GM12892 (cell line): ENCODE results near the gene G2E3.
"Not testable (repeated sequence)": the region's sequence is repeated elsewhere in the genome, so short reads cannot be mapped to it uniquely, and the experiment has no call there.

ENCODE experiments used
- DNase-seq: peaks from one replicate; pipeline ENCODE4 v3.0.0; 2011; ENCODE audit not compliant: insufficient read length
- FAIRE-seq: peaks from 2 replicates; lab custom pipeline; 2011; peaks lifted over from hg19 to GRCh38; lab: Jason Lieb, UNC
- POLR2A ChIP-seq: IDR thresholded peaks from 2 replicates; pipeline ENCODE4 v1.6.1; 2011; ENCODE audit warnings: low read depth, low read length, control low read depth
- POLR2AphosphoS5 ChIP-seq: IDR thresholded peaks from 2 replicates; pipeline ENCODE4 v1.6.1; 2011; ENCODE audit warnings: low read depth, low read length, control low read depth
- TAF1 ChIP-seq: IDR thresholded peaks from 2 replicates; pipeline ENCODE4 v1.6.1; 2011; ENCODE audit warnings: low read depth, mild to moderate bottlenecking, control low read depth, low read length, borderline replicate concordance

G2E3 gene

DNA sequence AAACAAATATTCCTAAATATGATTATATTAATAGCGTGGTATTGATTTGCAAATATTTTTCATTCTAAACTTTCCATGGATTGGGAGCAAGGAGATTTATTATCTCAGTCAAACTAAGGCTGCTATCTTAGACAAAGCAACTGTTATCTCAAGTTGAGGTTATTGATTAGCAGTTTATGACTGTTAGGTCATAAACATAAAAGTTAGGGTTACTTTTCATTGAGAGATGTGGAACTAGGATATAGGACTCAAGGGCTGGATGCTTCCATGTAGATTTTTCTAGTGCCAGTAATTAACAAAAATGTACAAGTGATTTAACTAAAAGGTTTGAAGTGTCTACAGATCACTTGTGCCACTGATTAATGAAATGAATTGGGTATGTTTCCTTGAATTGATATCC, 82.2 kb downstream of the G2E3 start:
- no peak for TF ChIP-seq TAF1
- FAIRE-seq = peak; percentile 46
- DNase-seq = no peak

DNA sequence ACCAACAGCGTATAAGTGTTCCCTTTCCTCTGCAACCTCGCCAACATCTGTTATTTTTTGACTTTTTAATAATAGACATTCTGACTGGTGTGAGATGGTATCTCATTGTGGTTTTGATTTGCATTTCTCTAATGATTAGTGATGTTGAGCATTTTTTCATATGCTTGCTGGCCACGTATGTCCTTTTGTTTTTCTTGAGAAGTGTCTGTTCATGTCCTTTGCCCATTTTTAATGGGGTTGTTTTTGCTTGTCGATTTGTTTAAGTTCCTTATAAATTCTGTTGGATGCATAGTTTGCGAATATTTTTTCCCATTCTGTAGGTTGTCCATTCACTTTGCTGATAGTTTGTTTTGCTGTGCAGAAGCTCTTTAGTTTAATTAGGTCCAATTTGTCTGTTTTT, 85.5 kb downstream of the G2E3 start:
- not testable (repeated sequence) for FAIRE-seq, DNase-seq

DNA sequence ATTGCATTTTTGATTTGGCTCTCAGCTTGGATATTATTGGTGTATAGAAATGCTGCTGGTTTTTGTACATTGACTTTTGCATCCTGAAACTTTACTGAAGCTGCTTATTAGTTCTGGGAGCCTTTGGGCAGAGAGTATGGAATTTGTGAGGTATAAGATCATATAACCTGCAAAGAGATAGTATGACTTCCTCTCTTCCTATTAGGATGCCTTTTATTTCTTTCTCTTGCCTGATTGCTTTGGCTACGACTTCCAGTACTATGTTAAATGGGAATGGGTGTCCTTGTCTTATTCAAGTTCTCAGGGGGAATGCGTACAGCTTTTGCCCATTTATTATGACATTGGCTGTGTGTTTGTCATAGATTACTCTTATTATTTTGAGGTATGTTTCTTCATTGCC, 86.6 kb downstream of the G2E3 start:
- FAIRE-seq (no peak), DNase-seq (no peak)
- TF ChIP-seq POLR2A (no peak), TAF1 (no peak), POLR2AphosphoS5 (no peak)

DNA sequence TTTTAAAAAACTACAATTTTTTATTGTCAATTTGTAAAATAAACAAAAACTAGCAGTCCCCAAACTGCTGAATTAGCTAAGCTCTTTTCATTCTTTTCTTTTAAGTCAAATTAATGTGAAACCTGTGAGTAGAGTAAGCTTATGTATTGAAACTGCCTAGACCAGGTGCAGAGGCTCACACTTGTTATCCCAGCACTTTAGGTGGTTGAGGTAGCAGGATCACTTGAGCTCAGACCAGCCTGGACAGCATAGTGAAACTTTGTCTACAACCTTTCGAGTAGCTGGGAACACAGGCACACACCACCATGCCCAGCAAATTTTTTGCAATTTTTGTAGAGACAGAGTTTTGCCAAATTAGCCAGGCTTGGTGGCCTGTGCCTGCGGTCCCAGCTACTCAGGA, 89.5 kb downstream of the G2E3 start:
- FAIRE-seq (peak; percentile 48), DNase-seq (no peak)
- TF ChIP-seq TAF1 (no peak), POLR2AphosphoS5 (no peak), POLR2A (no peak)

DNA sequence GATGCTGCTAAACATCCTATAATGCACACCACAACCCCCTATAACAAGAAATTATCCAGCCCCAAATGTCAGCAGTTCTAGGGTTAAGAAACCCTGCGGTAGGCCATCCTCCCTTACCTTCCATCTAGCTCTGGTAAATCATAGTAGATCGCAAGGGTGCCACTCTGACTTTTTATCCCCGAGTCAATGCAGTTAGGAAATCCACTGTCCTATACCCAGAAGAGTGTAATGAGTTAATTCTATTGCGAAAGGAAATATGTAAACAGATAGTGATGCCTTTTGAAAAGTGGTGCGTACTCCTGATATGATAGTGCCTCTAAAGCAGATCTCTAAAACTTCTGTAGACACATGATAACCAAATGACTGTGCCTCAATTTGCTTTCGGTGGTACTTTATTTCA, 93.0 kb downstream of the G2E3 start:
- TF ChIP-seq POLR2AphosphoS5 (no peak), POLR2A (no peak), TAF1 (no peak)
- DNase-seq (no peak), FAIRE-seq (peak; percentile 27)

DNA sequence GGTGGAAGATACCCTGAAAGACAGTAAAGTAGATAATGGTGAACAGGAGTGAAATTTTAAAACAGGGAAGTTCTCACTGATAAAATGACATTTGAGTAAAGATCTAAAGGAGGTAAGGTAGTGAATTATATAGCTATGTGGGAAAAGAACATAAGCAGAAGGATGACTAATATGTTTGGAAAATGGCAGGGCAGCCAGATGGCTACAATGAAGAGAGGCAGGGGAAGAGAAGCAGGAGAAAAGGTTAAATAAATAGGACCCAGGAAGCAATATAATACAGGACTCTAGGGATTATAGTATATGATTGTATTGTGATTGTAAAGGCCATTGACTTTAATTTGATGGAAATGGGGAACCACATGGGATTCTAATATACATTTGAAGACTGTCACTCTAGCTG, 96.2 kb downstream of the G2E3 start:
- TF ChIP-seq POLR2A = no peak
- no peak for TF ChIP-seq TAF1
- no peak for TF ChIP-seq POLR2AphosphoS5
- FAIRE-seq (peak; percentile 36), DNase-seq (no peak)

DNA sequence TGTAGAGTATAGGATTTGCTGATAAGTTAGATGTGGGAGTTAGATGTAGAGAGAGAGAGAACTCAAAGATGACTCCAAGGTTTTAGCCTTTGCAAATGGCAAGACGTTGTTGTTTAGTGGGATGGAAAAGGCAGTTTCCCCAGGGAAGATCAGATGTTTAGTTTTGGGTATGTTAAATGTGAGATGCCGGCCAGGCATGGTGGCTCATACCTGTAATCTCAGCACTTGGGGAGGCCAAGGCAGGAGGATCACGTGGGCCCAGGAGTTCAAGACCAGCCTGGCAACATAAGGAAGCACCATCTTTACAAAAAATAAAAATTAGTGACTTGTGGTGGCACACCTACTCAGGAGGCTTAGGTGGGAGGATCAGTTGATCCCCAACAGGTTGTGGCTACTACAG, 96.7 kb downstream of the G2E3 start:
- no peak for TF ChIP-seq POLR2AphosphoS5
- no peak for TF ChIP-seq POLR2A
- TF ChIP-seq TAF1 = no peak
- FAIRE-seq (peak; percentile 48), DNase-seq (no peak)

DNA sequence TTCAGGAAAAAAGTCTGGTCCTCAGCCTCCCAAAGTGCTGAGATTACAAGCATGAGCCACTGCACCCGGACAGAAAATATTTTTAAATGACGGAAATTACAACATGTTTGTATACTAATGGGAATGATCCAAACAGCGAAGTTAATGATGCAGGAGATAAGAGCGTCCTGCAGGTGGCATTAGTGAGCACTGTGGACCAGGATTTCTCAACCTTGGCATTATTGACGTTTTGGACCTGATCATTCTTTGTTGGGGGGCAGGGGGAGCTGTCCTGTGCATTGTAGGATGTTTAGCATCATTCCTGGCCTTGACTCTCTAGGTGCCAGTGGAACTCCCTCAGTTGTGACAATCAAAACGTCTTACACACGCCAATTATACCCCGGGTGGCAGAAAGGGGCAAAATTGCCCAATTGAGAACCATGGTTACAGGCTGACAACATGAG, 97.3 kb downstream of the G2E3 start:
- DNase-seq (no peak), FAIRE-seq (peak; percentile 83)
- no peak for TF ChIP-seq POLR2AphosphoS5
- no peak for TF ChIP-seq POLR2A
- no peak for TF ChIP-seq TAF1

DNA sequence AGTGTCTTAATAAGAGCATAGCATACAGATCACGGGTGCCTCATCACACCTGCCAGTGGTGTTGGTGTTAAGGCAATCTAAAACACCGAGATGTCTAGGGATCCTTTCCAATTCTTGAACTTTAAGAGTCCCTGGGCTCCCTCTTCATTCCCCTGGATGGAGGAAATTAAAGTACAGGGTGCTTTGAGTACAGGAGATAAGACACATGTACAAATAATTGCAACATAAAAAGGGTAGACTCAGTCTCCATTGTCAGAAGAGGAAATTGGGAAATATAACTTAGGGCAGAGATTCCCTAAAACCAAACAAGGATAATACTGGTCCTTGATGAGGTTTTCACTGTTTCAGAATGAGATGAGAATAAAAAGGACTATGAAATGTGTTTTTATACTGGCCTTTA, 98.1 kb downstream of the G2E3 start:
- FAIRE-seq = no peak
- DNase-seq = no peak
- TF ChIP-seq TAF1 (no peak), POLR2A (no peak), POLR2AphosphoS5 (no peak)

DNA sequence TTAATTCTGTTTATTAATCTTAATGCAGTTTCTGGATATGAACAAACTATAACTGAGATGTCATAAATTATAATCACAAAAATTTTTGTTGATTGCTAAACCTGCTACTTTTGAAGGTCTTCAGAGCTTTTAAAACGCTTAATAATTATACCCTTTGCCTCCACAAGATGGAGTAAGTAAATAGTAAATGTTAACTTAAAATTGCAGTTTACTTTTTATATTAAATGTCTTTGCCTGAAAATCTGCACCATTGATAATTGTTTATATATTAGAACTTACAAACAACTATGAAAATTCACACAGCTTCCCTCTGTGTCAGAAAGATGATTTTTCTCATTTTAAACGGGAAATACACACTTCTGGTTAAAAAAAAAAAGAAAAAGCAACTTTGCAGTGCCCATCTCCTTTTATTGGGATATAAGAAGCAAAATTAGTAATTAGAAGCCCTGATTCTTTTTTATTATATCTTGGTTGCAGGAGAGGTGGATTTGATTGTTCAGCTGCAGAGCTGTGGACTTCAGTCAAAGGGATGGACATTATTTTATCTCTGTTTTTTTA, 98.7 kb downstream of the G2E3 start:
- DNase-seq (no peak), FAIRE-seq (no peak)

DNA sequence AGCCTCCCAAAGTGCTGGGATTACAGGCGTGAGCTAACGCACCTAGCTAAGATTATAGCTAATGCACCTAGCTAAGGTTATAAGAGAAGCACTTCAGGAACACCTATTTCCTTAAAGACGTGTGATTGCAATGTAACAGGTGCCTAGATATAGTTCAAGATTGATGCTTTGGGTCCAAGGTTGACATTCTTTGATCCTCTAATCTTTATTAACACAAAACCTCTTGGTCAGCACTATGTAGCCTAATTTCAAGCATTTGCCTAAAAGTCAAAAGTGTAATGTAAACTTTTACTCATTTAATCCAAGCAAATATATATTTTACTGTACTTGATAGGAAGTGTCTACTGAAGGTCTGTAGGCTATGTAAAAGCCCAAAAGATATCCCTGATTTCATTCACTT, 99.7 kb downstream of the G2E3 start:
- DNase-seq (no peak), FAIRE-seq (no peak)
- TF ChIP-seq POLR2AphosphoS5 = no peak
- no peak for TF ChIP-seq TAF1
- TF ChIP-seq POLR2A = no peak

More for the DNA sequence above, 98.7 kb downstream of the G2E3 start:
- no peak for TF ChIP-seq TAF1
- no peak for TF ChIP-seq POLR2A
- TF ChIP-seq POLR2AphosphoS5 = no peak

DNA sequence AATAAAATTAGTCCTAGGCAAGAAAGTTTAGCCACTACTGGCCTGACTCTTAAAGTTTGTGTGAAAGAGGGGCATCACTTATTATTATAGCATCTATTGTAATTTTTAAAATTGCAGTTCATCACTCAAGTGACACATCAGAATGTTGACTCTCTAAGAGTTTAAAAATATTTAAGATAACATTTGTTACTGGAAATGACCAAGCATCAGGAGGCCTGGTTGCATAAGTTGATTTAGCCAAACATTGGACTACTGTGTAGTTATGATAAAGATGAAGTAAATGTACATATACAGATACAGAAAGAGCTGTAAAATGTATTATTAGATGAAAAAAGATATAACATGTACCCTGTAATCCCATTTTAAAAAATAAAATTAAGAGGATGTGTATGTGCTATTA, 110.6 kb downstream of the G2E3 start:
- TF ChIP-seq POLR2A (no peak), TAF1 (no peak), POLR2AphosphoS5 (no peak)
- no peak for FAIRE-seq
- no peak for DNase-seq
